Panc1 (cell line): ENCODE measurements around the gene TMEM115. TPM values are rescaled to one million over a fixed set of nuclear protein-coding genes. Genes with fewer than 3 reads are reported as not detected.

Experiments used
- ATAC-seq: fragments of 200-7000 bp; cut with Tn5 transposase; 2 replicates; pipeline ENCODE4 v1.9.1; 2020; ENCODE audit warnings: mild to moderate bottlenecking, moderate library complexity
- BruUV-seq: library from RNA; stranded (reverse); fragments of 400-500 nt; replicated peaks from 2 replicates; lab custom pipeline; 2021; lab: Mats Ljungman, UMichigan
- CTCF ChIA-PET: fragments of 300-600 bp; sonication (Branson Sonifier 250); formaldehyde crosslinking; loops from one replicate; lab custom pipeline; 2022; ENCODE audit warnings: antibody characterized with exemption; lab: Charles Lee
- POLR2A ChIA-PET: fragments of 300-600 bp; sonication (Branson Sonifier 250); formaldehyde crosslinking; loops from one replicate; lab custom pipeline; 2022; ENCODE audit warnings: antibody characterized with exemption; lab: Charles Lee
- DNase-seq: peaks from one replicate; pipeline ENCODE4 v3.0.0-alpha.2; 2010; ENCODE audit warnings: low read depth, low spot score
- H3K27ac ChIP-seq: 2 replicates; pipeline ENCODE4 v1.5.1; 2011; ENCODE audit warnings: mild to moderate bottlenecking, low read length, inconsistent platforms
- H3K27me3 ChIP-seq: fragments of 200-500 bp; sonication (Bioruptor generic); 2 replicates; pipeline ENCODE4 v1.6.0; 2014; ENCODE audit warnings: low read length, inconsistent platforms; ENCODE audit not compliant: control insufficient read depth, insufficient read depth
- H3K36me3 ChIP-seq: fragments of 200-500 bp; sonication (Bioruptor generic); 2 replicates; pipeline ENCODE4 v1.5.1; 2014; ENCODE audit warnings: inconsistent platforms, mild to moderate bottlenecking, low read length, moderate library complexity; ENCODE audit not compliant: control insufficient read depth, insufficient read depth
- H3K4me1 ChIP-seq: 2 replicates; pipeline ENCODE4 v1.5.1; 2011; ENCODE audit warnings: inconsistent platforms, mild to moderate bottlenecking, low read length, moderate library complexity; ENCODE audit not compliant: control insufficient read depth, insufficient read depth
- H3K4me3 ChIP-seq, 2 experiments: 2 replicates each; pipeline ENCODE4 v1.5.1; 2011 to 2012; ENCODE audit warnings: low read depth in 2 of 2, low read length in 2 of 2, mild to moderate bottlenecking in 2 of 2, inconsistent platforms in 1 of 2, moderate library complexity in 1 of 2
- H3K9me3 ChIP-seq: fragments of 200-500 bp; sonication (Bioruptor generic); 2 replicates; pipeline ENCODE4 v1.5.1; 2014; ENCODE audit warnings: low read depth, mild to moderate bottlenecking, inconsistent platforms, low read length, moderate library complexity; ENCODE audit not compliant: control insufficient read depth, insufficient read depth
- CTCF ChIP-seq: fragments of 450-650 bp; IDR thresholded peaks from 2 replicates; pipeline ENCODE4 v1.5.1; 2017; ENCODE audit warnings: mild to moderate bottlenecking
- POLR2AphosphoS5 ChIP-seq: IDR thresholded peaks from 2 replicates; pipeline ENCODE4 v1.6.1; 2012; ENCODE audit warnings: mild to moderate bottlenecking, low read depth, low read length, moderate library complexity
- SIN3A ChIP-seq: IDR thresholded peaks from 2 replicates; pipeline ENCODE4 v1.6.1; 2012; ENCODE audit warnings: low read depth, mild to moderate bottlenecking, low read length, moderate library complexity, borderline replicate concordance; ENCODE audit not compliant: insufficient read depth
- TCF7L2 ChIP-seq: IDR thresholded peaks from 2 replicates; pipeline ENCODE4 v1.6.1; 2011; ENCODE audit warnings: mild to moderate bottlenecking, low read depth, low read length, inconsistent platforms
- in situ Hi-C: cut with HindIII; loops from 2 replicates; pipeline ENCODE4 v1.10.0; 2016; ENCODE audit warnings: low sequenced_read_pairs, low pct_unique_long_range_greater_than_20kb
- intact Hi-C: fragments of 100-400 bp; cut with micrococcal nuclease; formaldehyde crosslinking; loops from one replicate; pipeline ENCODE4 v1.10.0; 2022; ENCODE audit not compliant: unreplicated experiment
- total RNA-seq: library from RNA; stranded (reverse); gene quantifications from one replicate; pipeline ENCODE4 v1.2.1, GENCODE V29; 2021; ENCODE audit not compliant: unreplicated experiment
- TF ChIP-seq, protein P1 (sequence below), 2 experiments: IDR thresholded peaks; 2 replicates each; pipeline ENCODE4 v1.6.1; 2011 to 2012; ENCODE audit warnings: low read depth in 2 of 2, control low read depth in 1 of 2, low read length in 1 of 2, mild to moderate bottlenecking in 1 of 2, moderate library complexity in 1 of 2; ENCODE audit not compliant: insufficient read depth in 1 of 2

Gene TMEM115
- total RNA-seq, 1 experiment from 2014 or later = 30.2 TPM

GRCh38 chr3:50369012-50369670 lies 9.8 kb upstream of the TMEM115 start:
- H3K36me3 ChIP-seq = no peaks in the 10 kb centered on the region
- intact Hi-C loops (no loop called here), in situ Hi-C loops (no loop called here)
- H3K4me3 ChIP-seq = no peak overlapping the region
- no peaks in the 10 kb centered on the region for H3K27me3 ChIP-seq
- no peak overlapping the region for H3K27ac ChIP-seq
- BruUV-seq = no TSS peak
- ATAC-seq (no peak), DNase-seq (no peak)
- ChIA-PET CTCF (interaction anchor here (0.6 kb wide), 1 partner anchor 66 kb away, joined by 4 read pairs; no protein-coding TSS in a partner anchor), POLR2A (no interaction called here)
- no peak for TF ChIP-seq SIN3A
- TF ChIP-seq, protein P1, sequence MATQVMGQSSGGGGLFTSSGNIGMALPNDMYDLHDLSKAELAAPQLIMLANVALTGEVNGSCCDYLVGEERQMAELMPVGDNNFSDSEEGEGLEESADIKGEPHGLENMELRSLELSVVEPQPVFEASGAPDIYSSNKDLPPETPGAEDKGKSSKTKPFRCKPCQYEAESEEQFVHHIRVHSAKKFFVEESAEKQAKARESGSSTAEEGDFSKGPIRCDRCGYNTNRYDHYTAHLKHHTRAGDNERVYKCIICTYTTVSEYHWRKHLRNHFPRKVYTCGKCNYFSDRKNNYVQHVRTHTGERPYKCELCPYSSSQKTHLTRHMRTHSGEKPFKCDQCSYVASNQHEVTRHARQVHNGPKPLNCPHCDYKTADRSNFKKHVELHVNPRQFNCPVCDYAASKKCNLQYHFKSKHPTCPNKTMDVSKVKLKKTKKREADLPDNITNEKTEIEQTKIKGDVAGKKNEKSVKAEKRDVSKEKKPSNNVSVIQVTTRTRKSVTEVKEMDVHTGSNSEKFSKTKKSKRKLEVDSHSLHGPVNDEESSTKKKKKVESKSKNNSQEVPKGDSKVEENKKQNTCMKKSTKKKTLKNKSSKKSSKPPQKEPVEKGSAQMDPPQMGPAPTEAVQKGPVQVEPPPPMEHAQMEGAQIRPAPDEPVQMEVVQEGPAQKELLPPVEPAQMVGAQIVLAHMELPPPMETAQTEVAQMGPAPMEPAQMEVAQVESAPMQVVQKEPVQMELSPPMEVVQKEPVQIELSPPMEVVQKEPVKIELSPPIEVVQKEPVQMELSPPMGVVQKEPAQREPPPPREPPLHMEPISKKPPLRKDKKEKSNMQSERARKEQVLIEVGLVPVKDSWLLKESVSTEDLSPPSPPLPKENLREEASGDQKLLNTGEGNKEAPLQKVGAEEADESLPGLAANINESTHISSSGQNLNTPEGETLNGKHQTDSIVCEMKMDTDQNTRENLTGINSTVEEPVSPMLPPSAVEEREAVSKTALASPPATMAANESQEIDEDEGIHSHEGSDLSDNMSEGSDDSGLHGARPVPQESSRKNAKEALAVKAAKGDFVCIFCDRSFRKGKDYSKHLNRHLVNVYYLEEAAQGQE (IDR thresholded peaks at IDR 0.05; ENCODE audit: insufficient read depth in 1 of 2, low read depth in 2 of 2, low read length in 1 of 2) = no peak
- no peak for TF ChIP-seq TCF7L2
- TF ChIP-seq POLR2AphosphoS5 = no peak
- no peak for TF ChIP-seq CTCF
- H3K9me3 ChIP-seq = no peaks in the 10 kb centered on the region
- H3K4me1 ChIP-seq = no peaks in the 10 kb centered on the region; the same call in 1 of the 2 replicates

- POLR2A ChIA-PET = no interaction called here
- ATAC-seq (no peak), DNase-seq (no peak)
- Histone ChIP-seq H3K36me3 (no peaks in the 10 kb centered on the region), H3K4me1 (no peaks in the 10 kb centered on the region), H3K27ac (no peak overlapping the region), H3K9me3 (no peaks in the 10 kb centered on the region), H3K4me3 (peak overlapping the region in 1 of 2 experiments; percentile 58; a peak in 2 of 4 replicates), H3K27me3 (no peaks in the 10 kb centered on the region)
- TF ChIP-seq TCF7L2 (no peak), SIN3A (no peak), POLR2AphosphoS5 (no peak), CTCF (no peak)
- TF ChIP-seq, protein P1 (IDR thresholded peaks at IDR 0.05; ENCODE audit: insufficient read depth in 1 of 2, low read depth in 2 of 2, low read length in 1 of 2) = no peak
- intact Hi-C loops (no loop called here), in situ Hi-C loops (no loop called here)
- CTCF ChIA-PET = no interaction called here
- BruUV-seq = no TSS peak
These were observed 6.5 kb upstream of the TMEM115 start for GRCh38 chr3:50365842-50366220.
